ENCODE data around the gene ATXN1. TPM values are rescaled to one million over a fixed set of nuclear protein-coding genes. Genes with fewer than 3 reads are reported as not detected.
A peak's percentile ranks its signal among the peaks of the same experiment; 100 is the strongest.

ATXN1 gene
- total RNA-seq, 4 donors from 2014 or later: 21.0 to 102 (median 51.1) TPM

- no peak for DNase-seq
- no peak for TF ChIP-seq CTCF (IDR thresholded peaks at IDR 0.05)
- no peak for TF ChIP-seq POLR2A (IDR thresholded peaks at IDR 0.05)
- no peaks in the 10 kb centered on the region for H3K9me3 ChIP-seq
- intact Hi-C loops (cut with DNase I; ENCODE audit: low total_unique reads): no loop called here
- H3K27me3 ChIP-seq: no peaks in the 10 kb centered on the region
- H3K4me3 ChIP-seq: no peak overlapping the region
- peaks cover 0 to 4% of the 10 kb centered on the region in 2 donors for H3K4me1 ChIP-seq
- H3K36me3 ChIP-seq: no peaks in the 10 kb centered on the region
- no peak overlapping the region for H3K27ac ChIP-seq
These were observed 96.1 kb downstream of the ATXN1 start for GRCh38 chr6:16665182-16665581.

- intact Hi-C loops (cut with DNase I; ENCODE audit: low total_unique reads): no loop called here
- TF ChIP-seq POLR2A (IDR thresholded peaks at IDR 0.05): no peak
These were observed 97.4 kb downstream of the ATXN1 start for GRCh38 chr6:16663901-16664300.

GRCh38 chr6:16660157-16660497 lies 101.1 kb downstream of the ATXN1 start:
- TF ChIP-seq CTCF (IDR thresholded peaks at IDR 0.05) (no peak), POLR2A (IDR thresholded peaks at IDR 0.05) (no peak)
- Histone ChIP-seq H3K9me3 (no peaks in the 10 kb centered on the region), H3K36me3 (no peaks in the 10 kb centered on the region), H3K27ac (no peak overlapping the region), H3K27me3 (no peaks in the 10 kb centered on the region), H3K4me3 (no peak overlapping the region), H3K4me1 (peaks cover 0 to 7% of the 10 kb centered on the region in 2 donors)
- no peak for DNase-seq
- intact Hi-C loops (cut with DNase I; ENCODE audit: low total_unique reads): no loop called here

More at GRCh38 chr6:16663901-16664300, 97.4 kb downstream of the ATXN1 start:
- Histone ChIP-seq H3K27ac (no peak overlapping the region), H3K27me3 (no peaks in the 10 kb centered on the region), H3K36me3 (no peaks in the 10 kb centered on the region), H3K9me3 (no peaks in the 10 kb centered on the region), H3K4me3 (no peak overlapping the region), H3K4me1 (peaks cover 0 to 7% of the 10 kb centered on the region in 2 donors)
- DNase-seq: no peak

- DNase-seq: no peak
These were observed 101.6 kb downstream of the ATXN1 start for GRCh38 chr6:16659466-16660156.

GRCh38 chr6:16658348-16659034 lies 102.8 kb downstream of the ATXN1 start:
- DNase-seq: no peak
- intact Hi-C loops (cut with DNase I; ENCODE audit: low total_unique reads): no loop called here
- no peak for TF ChIP-seq CTCF (IDR thresholded peaks at IDR 0.05)
- TF ChIP-seq POLR2A (IDR thresholded peaks at IDR 0.05): no peak

More at GRCh38 chr6:16659466-16660156, 101.6 kb downstream of the ATXN1 start:
- Histone ChIP-seq H3K4me3 (no peak overlapping the region), H3K9me3 (no peaks in the 10 kb centered on the region), H3K27me3 (no peaks in the 10 kb centered on the region), H3K36me3 (no peaks in the 10 kb centered on the region), H3K4me1 (peaks cover 0 to 7% of the 10 kb centered on the region in 2 donors), H3K27ac (peak overlapping the region in 1 of 2 donors; percentile 1)
- no peak for TF ChIP-seq POLR2A (IDR thresholded peaks at IDR 0.05)
- TF ChIP-seq CTCF (IDR thresholded peaks at IDR 0.05): no peak
- intact Hi-C loops (cut with DNase I; ENCODE audit: low total_unique reads): no loop called here

More at GRCh38 chr6:16658348-16659034, 102.8 kb downstream of the ATXN1 start:
- H3K27ac ChIP-seq: peak overlapping the region; percentile 1 to 6
- no peak overlapping the region for H3K4me3 ChIP-seq
- H3K27me3 ChIP-seq: no peaks in the 10 kb centered on the region
- peaks cover 0 to 7% of the 10 kb centered on the region in 2 donors for H3K4me1 ChIP-seq
- no peaks in the 10 kb centered on the region for H3K36me3 ChIP-seq
- H3K9me3 ChIP-seq: no peaks in the 10 kb centered on the region
